ENCODE results near the gene SURF2.
"Not testable (repeated sequence)": the region's sequence is repeated elsewhere in the genome, so short reads cannot be mapped to it uniquely, and the experiment has no call there.

Gene SURF2

GRCh38 chr9:133356391-133357091, at the start of gene SURF2, which contains the start of gene SURF1:
Gene SURF2 (plus strand): TSS chr9:133356550. CDS start chr9:133356593, 43 bp downstream.
Gene SURF1 (minus strand): TSS chr9:133356487. CDS start chr9:133356453, 34 bp downstream.
- DNase-seq (ENCODE audit: low read depth): no peak

- no peak for DNase-seq (ENCODE audit: low read depth)
Observed at GRCh38 chr9:133307301-133307700, 49.0 kb upstream of the SURF2 start.

GRCh38 chr9:133309608-133310007, 46.7 kb upstream of the SURF2 start:
- no peak for DNase-seq (ENCODE audit: low read depth)

GRCh38 chr9:133315997-133316396, 40.4 kb upstream of the SURF2 start:
- no peak for DNase-seq (ENCODE audit: low read depth)

GRCh38 chr9:133317551-133317950, 38.8 kb upstream of the SURF2 start:
- not testable (repeated sequence) for DNase-seq (ENCODE audit: low read depth)

- DNase-seq (ENCODE audit: low read depth): no peak
Observed at GRCh38 chr9:133320421-133320881, 35.9 kb upstream of the SURF2 start.

- DNase-seq (ENCODE audit: low read depth): no peak
Observed at GRCh38 chr9:133321411-133321935, 34.9 kb upstream of the SURF2 start.

- DNase-seq (ENCODE audit: low read depth): no peak
Observed at GRCh38 chr9:133322701-133323100, 33.6 kb upstream of the SURF2 start.

GRCh38 chr9:133323211-133323610, 33.1 kb upstream of the SURF2 start:
- no peak for DNase-seq (ENCODE audit: low read depth)

GRCh38 chr9:133323991-133324703, 32.2 kb upstream of the SURF2 start:
- no peak for DNase-seq (ENCODE audit: low read depth)

- not testable (repeated sequence) for DNase-seq (ENCODE audit: low read depth)
Observed at GRCh38 chr9:133327021-133327420, 29.3 kb upstream of the SURF2 start.

GRCh38 chr9:133327834-133328484, 28.4 kb upstream of the SURF2 start:
- no peak for DNase-seq (ENCODE audit: low read depth)

- DNase-seq (ENCODE audit: low read depth): not testable (repeated sequence)
Observed at GRCh38 chr9:133329306-133330156, 26.8 kb upstream of the SURF2 start.

- no peak for DNase-seq (ENCODE audit: low read depth)
Observed at GRCh38 chr9:133331221-133331620, 25.1 kb upstream of the SURF2 start.

GRCh38 chr9:133331641-133332380, 24.5 kb upstream of the SURF2 start:
- DNase-seq (ENCODE audit: low read depth): no peak

- no peak for DNase-seq (ENCODE audit: low read depth)
Observed at GRCh38 chr9:133332381-133332730, 24.0 kb upstream of the SURF2 start.

- no peak for DNase-seq (ENCODE audit: low read depth)
Observed at GRCh38 chr9:133333011-133333410, 23.3 kb upstream of the SURF2 start.

GRCh38 chr9:133333566-133333965, 22.8 kb upstream of the SURF2 start:
- no peak for DNase-seq (ENCODE audit: low read depth)

- DNase-seq (ENCODE audit: low read depth): no peak
Observed at GRCh38 chr9:133334161-133334560, 22.2 kb upstream of the SURF2 start.

GRCh38 chr9:133334888-133335287, 21.5 kb upstream of the SURF2 start:
- DNase-seq (ENCODE audit: low read depth): not testable (repeated sequence)
